Activated naive CD8-positive, alpha-beta T cell treated with anti-CD3 and anti-CD28 coated beads, Interleukin-2, amount 50 U/mL, for 24 hours (primary cell): ENCODE measurements around the gene PPIL6.

ENCODE experiments used
- ATAC-seq: fragments of 150-1000 bp; cut with Tn5 transposase; one replicate; pipeline ENCODE4 v1.10.0; 2021
- DNase-seq: peaks from one replicate; pipeline ENCODE4 v3.0.0; 2021
- H3K27ac Mint-ChIP-seq: one replicate; pipeline ENCODE4 v1.8.0; 2021; ENCODE audit warnings: mild to moderate bottlenecking, mixed read lengths
- H3K27me3 Mint-ChIP-seq: one replicate; pipeline ENCODE4 v1.8.0; 2021; ENCODE audit warnings: mixed read lengths
- H3K36me3 Mint-ChIP-seq: one replicate; pipeline ENCODE4 v1.8.0; 2021; ENCODE audit warnings: low read depth, mixed read lengths
- H3K4me1 Mint-ChIP-seq: one replicate; pipeline ENCODE4 v1.8.0; 2021; ENCODE audit warnings: mixed read lengths
- H3K4me3 Mint-ChIP-seq: one replicate; pipeline ENCODE4 v1.8.0; 2021; ENCODE audit warnings: mild to moderate bottlenecking, moderate library complexity, mixed read lengths
- H3K9me3 Mint-ChIP-seq: one replicate; pipeline ENCODE4 v1.8.0; 2021; ENCODE audit warnings: mixed read lengths

Gene PPIL6

DNA sequence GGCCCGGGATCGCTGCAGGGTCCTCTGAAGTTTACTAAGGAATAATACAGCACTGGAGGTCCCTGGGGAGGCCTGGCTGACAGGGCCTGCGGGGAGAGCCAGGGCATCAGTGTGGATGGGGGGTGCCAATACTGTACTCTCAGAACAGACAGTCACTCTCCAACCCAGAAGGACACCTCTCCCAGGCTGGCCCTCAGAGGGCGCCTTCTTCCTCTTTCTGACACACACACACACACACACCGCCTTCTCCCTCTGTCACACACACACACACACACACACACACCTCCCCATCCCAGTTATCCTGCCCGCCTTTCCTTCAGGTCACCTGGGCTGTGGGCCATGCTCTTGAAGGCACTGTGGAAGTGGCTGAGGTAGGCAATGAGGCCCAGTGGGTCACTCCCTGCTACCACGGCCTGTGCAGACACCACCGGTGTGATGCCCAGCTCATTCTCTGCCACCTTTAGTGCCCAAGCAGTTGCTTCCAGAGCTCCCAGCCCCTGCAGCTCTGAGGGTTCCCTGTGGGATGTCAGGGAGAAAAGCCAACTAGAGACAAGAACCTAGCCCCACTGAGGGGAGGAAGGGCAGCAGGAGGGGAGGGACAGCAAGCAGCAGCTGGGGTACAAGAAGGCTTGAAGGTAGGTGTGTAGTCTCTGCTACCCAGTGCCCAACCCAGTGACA lies 7.6 kb upstream of the PPIL6 start:
- ATAC-seq, result no peak
- H3K27ac Mint-ChIP-seq, result peak overlapping the region; percentile 48

DNA sequence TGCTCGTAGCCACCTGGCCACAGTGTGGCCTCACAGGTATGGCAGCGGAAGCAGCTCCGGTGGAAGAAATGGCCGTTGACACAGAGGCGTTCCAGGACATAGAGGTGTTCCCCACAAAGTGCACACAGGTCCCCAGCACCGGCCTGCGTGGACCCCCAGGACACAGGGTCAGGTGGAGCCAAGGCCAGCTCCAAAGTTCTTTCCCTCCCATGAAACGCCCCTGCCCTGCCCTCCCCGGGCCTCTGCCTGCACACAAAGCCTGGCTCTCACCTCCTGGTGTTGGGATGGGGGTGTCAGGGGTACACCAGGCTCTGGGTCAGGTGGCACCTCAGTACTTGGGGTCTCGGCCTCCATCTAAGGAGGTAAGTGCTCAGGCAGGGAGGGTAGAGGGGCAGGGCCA lies 6.7 kb upstream of the PPIL6 start:
- no peak overlapping the region for H3K27ac Mint-ChIP-seq

More for the DNA sequence above, 7.6 kb upstream of the PPIL6 start:
- Mint-ChIP-seq H3K36me3 (peaks cover 19% of the 10 kb centered on the region), H3K4me1 (peaks cover 26% of the 10 kb centered on the region), H3K27me3 (no peaks in the 10 kb centered on the region), H3K4me3 (no peak overlapping the region), H3K9me3 (no peaks in the 10 kb centered on the region)
- DNase-seq, result no peak

DNA sequence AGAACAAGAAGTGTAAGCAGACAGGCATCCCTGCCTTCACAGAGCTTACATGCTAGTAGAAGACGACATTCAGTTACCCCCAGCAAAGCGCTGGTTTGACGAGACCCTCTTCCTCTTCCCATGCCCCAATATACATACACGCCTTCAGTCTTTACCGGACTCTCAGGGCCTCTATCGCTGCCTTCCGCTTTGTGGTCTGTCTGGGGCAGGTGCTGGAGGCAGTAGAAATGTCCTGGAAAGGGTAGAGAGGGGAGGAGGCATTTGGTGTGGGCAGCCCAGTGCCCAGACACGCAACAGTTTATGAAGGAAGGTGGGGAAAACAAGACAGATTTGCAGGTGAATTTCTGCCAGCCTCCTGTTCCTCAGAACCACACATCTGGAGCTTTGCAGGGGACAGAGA lies 6.1 kb upstream of the PPIL6 start:
- Mint-ChIP-seq H3K4me1 (peaks cover 36% of the 10 kb centered on the region), H3K9me3 (no peaks in the 10 kb centered on the region), H3K36me3 (peaks cover 18% of the 10 kb centered on the region), H3K27me3 (no peaks in the 10 kb centered on the region), H3K4me3 (no peak overlapping the region), H3K27ac (peak overlapping the region; percentile 18)
- DNase-seq (no peak), ATAC-seq (no peak)

More for the DNA sequence above, 6.7 kb upstream of the PPIL6 start:
- DNase-seq, result no peak
- H3K36me3 Mint-ChIP-seq, result peaks cover 21% of the 10 kb centered on the region
- no peaks in the 10 kb centered on the region for H3K27me3 Mint-ChIP-seq
- no peaks in the 10 kb centered on the region for H3K9me3 Mint-ChIP-seq
- no peak for ATAC-seq
- H3K4me1 Mint-ChIP-seq, result peaks cover 32% of the 10 kb centered on the region
- H3K4me3 Mint-ChIP-seq, result no peak overlapping the region

DNA sequence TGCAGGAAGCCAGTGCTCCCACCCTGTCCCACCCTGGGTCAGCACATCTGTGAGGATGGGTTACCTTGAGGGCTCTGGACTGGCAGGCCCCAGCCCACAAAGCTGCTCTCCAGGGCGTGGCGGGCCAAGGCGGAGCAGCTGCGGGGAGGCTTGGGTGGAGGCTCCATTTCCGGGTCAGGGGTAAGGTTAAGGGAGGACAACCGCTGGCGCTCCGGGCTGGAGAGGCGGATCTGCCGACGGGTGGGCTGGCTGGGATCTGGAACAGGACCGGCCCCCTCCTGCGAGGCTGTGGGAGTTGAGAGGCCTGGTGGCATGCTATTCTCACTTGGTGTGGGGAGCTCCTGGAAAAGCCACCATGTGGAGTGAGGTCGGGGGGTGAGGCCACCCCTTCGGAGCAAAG lies 5.6 kb upstream of the PPIL6 start:
- Mint-ChIP-seq H3K4me1 (peaks cover 40% of the 10 kb centered on the region), H3K9me3 (no peaks in the 10 kb centered on the region), H3K4me3 (no peak overlapping the region), H3K27me3 (no peaks in the 10 kb centered on the region), H3K27ac (no peak overlapping the region), H3K36me3 (peaks cover 18% of the 10 kb centered on the region)
- DNase-seq (no peak), ATAC-seq (no peak)

DNA sequence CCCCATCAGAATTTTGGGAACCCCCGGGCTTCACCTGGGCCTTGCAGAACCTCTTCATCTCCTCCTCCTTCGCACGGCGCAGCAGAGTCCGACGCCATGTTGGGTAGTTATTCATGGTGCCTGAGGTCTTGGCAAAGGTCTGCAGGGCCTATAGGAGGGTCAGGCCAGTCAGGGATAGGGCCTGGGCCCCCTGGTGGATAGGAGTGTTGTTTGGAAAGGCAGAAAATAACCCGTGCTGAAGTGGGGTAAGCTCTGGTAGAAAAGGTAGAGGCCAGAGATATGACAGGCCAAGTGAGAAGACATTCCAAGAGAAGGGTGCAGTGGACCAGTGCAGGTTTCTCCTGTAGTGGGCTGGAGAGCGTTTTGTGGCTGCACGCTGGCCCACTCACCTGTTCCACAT lies 5.0 kb upstream of the PPIL6 start:
- Mint-ChIP-seq H3K27me3 (no peaks in the 10 kb centered on the region), H3K36me3 (peaks cover 15% of the 10 kb centered on the region), H3K9me3 (no peaks in the 10 kb centered on the region), H3K27ac (peak overlapping the region; percentile 27), H3K4me3 (no peak overlapping the region), H3K4me1 (peaks cover 36% of the 10 kb centered on the region)
- DNase-seq, result no peak
- ATAC-seq, result no peak

DNA sequence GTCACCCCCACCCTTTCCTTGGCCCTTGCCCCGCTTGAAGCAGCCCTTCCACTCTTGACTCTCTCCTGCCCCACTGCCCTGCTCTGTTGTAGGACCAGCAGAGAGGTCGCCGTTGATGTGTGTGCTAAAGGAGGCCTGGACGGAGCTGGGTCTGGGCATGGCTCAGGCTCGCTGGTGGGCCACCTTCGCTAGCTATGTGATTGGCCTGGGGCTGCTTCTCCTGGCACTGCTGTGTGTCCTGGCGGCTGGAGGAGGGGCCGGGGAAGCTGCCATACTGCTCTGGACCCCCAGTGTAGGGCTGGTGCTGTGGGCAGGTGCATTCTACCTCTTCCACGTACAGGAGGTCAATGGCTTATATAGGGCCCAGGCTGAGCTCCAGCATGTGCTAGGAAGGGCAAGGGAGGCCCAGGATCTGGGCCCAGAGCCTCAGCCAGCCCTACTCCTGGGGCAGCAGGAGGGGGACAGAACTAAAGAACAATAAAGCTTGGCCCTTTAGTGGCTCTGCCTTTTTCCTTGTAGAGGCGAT lies 3.1 kb upstream of the PPIL6 start:
- H3K36me3 Mint-ChIP-seq, result peaks cover 14% of the 10 kb centered on the region
- H3K27me3 Mint-ChIP-seq, result no peaks in the 10 kb centered on the region
- no peak overlapping the region for H3K27ac Mint-ChIP-seq
- DNase-seq (no peak), ATAC-seq (no peak)
- H3K9me3 Mint-ChIP-seq, result no peaks in the 10 kb centered on the region
- no peak overlapping the region for H3K4me3 Mint-ChIP-seq
- H3K4me1 Mint-ChIP-seq, result peaks cover 27% of the 10 kb centered on the region

DNA sequence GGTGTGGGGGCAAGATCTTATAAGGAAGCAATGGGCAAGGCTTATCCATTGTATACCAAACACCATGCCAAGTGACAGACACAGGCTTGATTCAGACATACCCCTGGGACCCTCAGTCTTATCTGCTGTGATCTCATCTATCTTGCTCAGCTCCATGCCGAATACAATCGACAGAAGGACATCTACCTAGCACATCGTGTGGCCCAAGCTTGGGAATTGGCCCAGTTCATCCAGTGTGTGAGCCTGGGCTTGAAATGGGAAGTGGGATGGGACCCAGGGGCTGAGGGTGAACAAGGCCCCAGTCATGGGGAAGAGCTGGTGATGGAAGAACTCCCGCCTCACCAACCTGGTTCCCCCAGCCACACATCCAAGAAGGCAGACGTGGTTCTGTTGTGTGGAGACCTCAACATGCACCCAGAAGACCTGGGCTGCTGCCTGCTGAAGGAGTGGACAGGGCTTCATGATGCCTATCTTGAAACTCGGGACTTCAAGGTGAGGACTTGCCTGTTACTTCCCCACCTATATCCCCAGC lies 2.0 kb upstream of the PPIL6 start:
- no peak overlapping the region for H3K27ac Mint-ChIP-seq
- no peaks in the 10 kb centered on the region for H3K9me3 Mint-ChIP-seq
- peaks cover 25% of the 10 kb centered on the region for H3K4me1 Mint-ChIP-seq
- ATAC-seq (no peak), DNase-seq (no peak)
- peaks cover 13% of the 10 kb centered on the region for H3K36me3 Mint-ChIP-seq
- H3K27me3 Mint-ChIP-seq, result no peaks in the 10 kb centered on the region
- H3K4me3 Mint-ChIP-seq, result peak overlapping the region; percentile 89

- Mint-ChIP-seq H3K27me3 (no peaks in the 10 kb centered on the region), H3K9me3 (no peaks in the 10 kb centered on the region), H3K27ac (peak overlapping the region; percentile 90), H3K36me3 (peaks cover 11% of the 10 kb centered on the region), H3K4me3 (peak overlapping the region; percentile 89), H3K4me1 (peaks cover 25% of the 10 kb centered on the region)
- ATAC-seq, result peak; percentile 6
- DNase-seq, result peak; percentile 40
Observed at GRCh38 chr6:109441069-109441816, 815 bp upstream of the PPIL6 start.

GRCh38 chr6:109436041-109436440 lies 4.4 kb downstream of the PPIL6 start:
- no peak for DNase-seq
- no peak overlapping the region for H3K4me3 Mint-ChIP-seq
- H3K4me1 Mint-ChIP-seq, result peaks cover 6% of the 10 kb centered on the region
- no peaks in the 10 kb centered on the region for H3K36me3 Mint-ChIP-seq
- no peaks in the 10 kb centered on the region for H3K9me3 Mint-ChIP-seq
- no peaks in the 10 kb centered on the region for H3K27me3 Mint-ChIP-seq
- ATAC-seq, result no peak
- H3K27ac Mint-ChIP-seq, result no peak overlapping the region

DNA sequence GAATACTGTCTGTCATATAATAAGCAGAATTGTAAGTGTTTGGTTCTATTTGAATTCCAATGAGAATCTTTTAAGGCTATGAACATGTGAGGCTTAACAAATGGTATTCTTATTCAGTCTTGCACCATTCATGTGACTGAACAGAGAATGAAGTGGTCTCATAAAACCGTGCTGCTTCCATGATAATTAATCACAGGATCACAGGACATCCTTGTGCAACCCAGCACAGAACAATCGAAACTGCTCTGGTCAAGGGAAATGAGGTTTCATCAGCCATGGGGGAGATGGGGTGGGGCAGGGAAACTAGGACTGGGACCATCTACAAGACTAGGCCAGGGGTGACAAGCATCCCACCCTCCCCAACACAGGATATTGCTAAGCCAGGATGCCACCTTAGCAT lies 6.0 kb downstream of the PPIL6 start:
- ATAC-seq (no peak), DNase-seq (no peak)
- H3K27ac Mint-ChIP-seq, result no peak overlapping the region
- H3K4me1 Mint-ChIP-seq, result peaks cover under 1% of the 10 kb centered on the region
- no peaks in the 10 kb centered on the region for H3K36me3 Mint-ChIP-seq
- H3K9me3 Mint-ChIP-seq, result no peaks in the 10 kb centered on the region
- H3K4me3 Mint-ChIP-seq, result no peak overlapping the region
- H3K27me3 Mint-ChIP-seq, result no peaks in the 10 kb centered on the region

DNA sequence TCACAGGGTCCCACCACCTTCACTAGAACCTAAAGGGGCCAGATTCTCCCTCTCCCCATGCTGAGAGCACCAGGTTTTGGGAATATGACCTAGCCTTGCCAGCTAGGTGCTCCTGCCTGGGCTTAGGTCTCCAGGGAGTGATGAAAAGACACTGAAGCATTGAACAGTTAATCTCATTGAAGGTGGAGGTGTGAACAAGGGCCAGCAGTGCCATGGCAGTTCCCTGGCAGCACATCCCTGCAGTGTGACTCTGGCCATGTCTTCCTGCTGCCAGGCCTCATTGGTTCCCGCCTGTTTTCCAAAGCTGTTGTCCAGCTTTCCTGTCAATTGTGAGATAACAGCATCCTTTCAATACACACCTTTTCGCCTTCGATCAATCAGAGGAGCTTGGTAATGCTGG lies 10.9 kb downstream of the PPIL6 start:
- Mint-ChIP-seq H3K4me1 (peaks cover 8% of the 10 kb centered on the region), H3K27me3 (no peaks in the 10 kb centered on the region), H3K36me3 (no peaks in the 10 kb centered on the region), H3K9me3 (no peaks in the 10 kb centered on the region), H3K27ac (no peak overlapping the region), H3K4me3 (no peak overlapping the region)
- ATAC-seq (no peak), DNase-seq (no peak)

DNA sequence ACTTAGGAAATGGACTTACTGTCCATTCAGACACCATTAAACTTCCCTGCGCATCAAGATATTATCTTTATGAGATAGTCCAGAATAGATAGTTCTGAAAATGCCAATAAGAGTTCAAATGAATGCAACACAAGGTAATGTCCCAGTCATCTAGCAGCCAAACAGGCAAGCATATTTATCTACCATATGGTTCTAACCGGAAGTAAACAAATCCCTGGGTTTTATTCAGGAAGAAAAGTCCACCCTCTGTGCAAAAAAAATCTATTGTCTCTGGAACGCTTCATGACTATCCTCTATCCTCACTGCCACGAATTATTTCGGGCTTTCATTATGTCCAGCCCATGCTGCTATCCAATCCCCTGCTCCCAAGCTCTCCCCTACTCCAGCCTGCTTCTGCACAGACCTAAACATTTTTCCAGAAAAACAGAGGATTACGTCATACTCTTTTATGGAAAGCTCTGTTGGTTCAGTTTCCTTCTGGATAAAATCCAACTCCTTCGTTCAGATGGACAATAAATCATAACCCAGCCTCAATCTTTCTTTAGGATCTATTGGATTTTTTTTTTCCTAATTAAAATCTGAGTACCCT lies 11.4 kb downstream of the PPIL6 start:
- Mint-ChIP-seq H3K4me3 (no peak overlapping the region), H3K27ac (no peak overlapping the region), H3K4me1 (peaks cover 8% of the 10 kb centered on the region), H3K27me3 (no peaks in the 10 kb centered on the region), H3K9me3 (no peaks in the 10 kb centered on the region), H3K36me3 (no peaks in the 10 kb centered on the region)
- ATAC-seq (no peak), DNase-seq (no peak)

GRCh38 chr6:109424946-109425345 lies 15.5 kb downstream of the PPIL6 start:
- Mint-ChIP-seq H3K27me3 (no peaks in the 10 kb centered on the region), H3K9me3 (no peaks in the 10 kb centered on the region), H3K36me3 (no peaks in the 10 kb centered on the region), H3K4me1 (peaks cover 8% of the 10 kb centered on the region), H3K4me3 (no peak overlapping the region), H3K27ac (no peak overlapping the region)
- ATAC-seq, result no peak
- no peak for DNase-seq

GRCh38 chr6:109421184-109421583 lies 19.2 kb downstream of the PPIL6 start:
- Mint-ChIP-seq H3K4me3 (no peak overlapping the region), H3K27ac (no peak overlapping the region), H3K27me3 (no peaks in the 10 kb centered on the region), H3K9me3 (no peaks in the 10 kb centered on the region), H3K4me1 (peaks cover 7% of the 10 kb centered on the region), H3K36me3 (no peaks in the 10 kb centered on the region)
- DNase-seq (no peak), ATAC-seq (no peak)

DNA sequence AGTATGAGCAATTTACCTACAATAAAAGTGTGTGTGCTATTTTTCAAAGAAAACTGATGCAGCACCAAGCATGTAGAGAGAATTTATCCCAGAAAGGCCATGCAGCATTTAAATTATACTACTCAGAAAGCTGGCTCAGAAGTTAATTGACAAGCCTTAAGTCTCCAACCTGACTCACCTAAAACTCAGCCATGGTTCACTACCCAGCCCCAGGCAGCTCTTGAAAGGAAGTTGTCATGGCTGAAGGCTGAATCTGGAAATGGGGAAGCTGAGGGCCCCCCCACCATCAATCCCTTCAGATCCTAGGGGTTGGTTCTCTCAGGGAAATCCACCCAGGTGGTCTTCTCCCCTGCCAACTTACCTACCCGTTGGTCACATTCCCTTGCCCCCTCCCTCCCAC lies 19.7 kb downstream of the PPIL6 start:
- no peaks in the 10 kb centered on the region for H3K9me3 Mint-ChIP-seq
- ATAC-seq, result no peak

More for the DNA sequence above, 19.7 kb downstream of the PPIL6 start:
- DNase-seq, result no peak
- no peak overlapping the region for H3K27ac Mint-ChIP-seq
- H3K4me3 Mint-ChIP-seq, result no peak overlapping the region
- no peaks in the 10 kb centered on the region for H3K36me3 Mint-ChIP-seq
- peaks cover 3% of the 10 kb centered on the region for H3K4me1 Mint-ChIP-seq
- H3K27me3 Mint-ChIP-seq, result no peaks in the 10 kb centered on the region
